A549 treated with GW870086 at 1 μM for 4 hours (cell line): Measurements from ENCODE around the gene IRAK2. TPM values are rescaled to one million over a fixed set of nuclear protein-coding genes. Genes with fewer than 3 reads are reported as not detected.

Experiments
- total RNA-seq: library from RNA; stranded (reverse); fragments of 200-300 nt; extraction: Qiagen RNA extraction; gene quantifications from 5 replicates; pipeline ENCODE4 v1.2.3, GENCODE V29; 2022; ENCODE audit warnings: low read depth

Gene IRAK2, protein sequence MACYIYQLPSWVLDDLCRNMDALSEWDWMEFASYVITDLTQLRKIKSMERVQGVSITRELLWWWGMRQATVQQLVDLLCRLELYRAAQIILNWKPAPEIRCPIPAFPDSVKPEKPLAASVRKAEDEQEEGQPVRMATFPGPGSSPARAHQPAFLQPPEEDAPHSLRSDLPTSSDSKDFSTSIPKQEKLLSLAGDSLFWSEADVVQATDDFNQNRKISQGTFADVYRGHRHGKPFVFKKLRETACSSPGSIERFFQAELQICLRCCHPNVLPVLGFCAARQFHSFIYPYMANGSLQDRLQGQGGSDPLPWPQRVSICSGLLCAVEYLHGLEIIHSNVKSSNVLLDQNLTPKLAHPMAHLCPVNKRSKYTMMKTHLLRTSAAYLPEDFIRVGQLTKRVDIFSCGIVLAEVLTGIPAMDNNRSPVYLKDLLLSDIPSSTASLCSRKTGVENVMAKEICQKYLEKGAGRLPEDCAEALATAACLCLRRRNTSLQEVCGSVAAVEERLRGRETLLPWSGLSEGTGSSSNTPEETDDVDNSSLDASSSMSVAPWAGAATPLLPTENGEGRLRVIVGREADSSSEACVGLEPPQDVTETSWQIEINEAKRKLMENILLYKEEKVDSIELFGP
- 21.8 to 25.8 TPM (median 23.2 TPM) in 5 replicates for total RNA-seq

DNA sequence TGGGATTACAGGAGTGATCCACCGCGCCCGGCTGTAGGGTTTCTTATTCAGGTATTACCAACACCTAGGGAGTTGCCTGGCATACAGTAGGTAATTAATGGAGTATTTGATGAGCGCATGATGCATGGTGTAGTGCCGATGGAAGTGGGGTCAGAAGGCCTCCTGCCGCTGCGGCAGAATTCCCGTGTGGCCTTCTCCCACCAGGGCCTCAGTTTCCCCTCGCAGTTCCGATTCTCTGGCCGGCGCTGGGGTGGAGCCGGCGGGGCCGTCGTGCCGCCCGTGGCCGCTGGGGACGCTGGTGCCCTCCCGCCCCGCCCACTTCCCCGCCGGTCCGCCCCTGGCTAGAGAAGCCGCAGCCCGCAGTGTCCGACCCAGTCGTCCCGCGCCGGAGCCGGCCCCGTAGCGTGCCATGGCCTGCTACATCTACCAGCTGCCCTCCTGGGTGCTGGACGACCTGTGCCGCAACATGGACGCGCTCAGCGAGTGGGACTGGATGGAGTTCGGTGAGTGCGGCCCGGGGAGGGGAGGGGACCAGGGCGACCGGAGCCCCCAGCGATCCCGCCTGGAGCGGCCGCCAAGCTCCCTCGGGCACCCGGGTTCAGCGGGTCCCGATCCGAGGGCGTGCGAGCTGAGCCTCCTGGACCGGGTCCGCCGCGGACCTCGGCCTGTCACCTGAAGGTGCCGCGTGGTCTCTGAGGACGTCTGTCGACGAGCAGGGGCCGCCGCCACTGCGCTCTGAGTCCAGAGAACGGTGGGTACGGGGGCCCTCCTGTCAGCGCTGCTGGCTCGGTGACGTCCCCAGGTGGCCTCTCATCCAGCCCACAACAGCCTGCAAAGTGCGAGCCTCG is at the start of gene IRAK2:
IRAK2 (plus strand) TSS at position 374 of the 848 bp plus-strand sequence; CDS start at position 410, 36 bp downstream.

DNA sequence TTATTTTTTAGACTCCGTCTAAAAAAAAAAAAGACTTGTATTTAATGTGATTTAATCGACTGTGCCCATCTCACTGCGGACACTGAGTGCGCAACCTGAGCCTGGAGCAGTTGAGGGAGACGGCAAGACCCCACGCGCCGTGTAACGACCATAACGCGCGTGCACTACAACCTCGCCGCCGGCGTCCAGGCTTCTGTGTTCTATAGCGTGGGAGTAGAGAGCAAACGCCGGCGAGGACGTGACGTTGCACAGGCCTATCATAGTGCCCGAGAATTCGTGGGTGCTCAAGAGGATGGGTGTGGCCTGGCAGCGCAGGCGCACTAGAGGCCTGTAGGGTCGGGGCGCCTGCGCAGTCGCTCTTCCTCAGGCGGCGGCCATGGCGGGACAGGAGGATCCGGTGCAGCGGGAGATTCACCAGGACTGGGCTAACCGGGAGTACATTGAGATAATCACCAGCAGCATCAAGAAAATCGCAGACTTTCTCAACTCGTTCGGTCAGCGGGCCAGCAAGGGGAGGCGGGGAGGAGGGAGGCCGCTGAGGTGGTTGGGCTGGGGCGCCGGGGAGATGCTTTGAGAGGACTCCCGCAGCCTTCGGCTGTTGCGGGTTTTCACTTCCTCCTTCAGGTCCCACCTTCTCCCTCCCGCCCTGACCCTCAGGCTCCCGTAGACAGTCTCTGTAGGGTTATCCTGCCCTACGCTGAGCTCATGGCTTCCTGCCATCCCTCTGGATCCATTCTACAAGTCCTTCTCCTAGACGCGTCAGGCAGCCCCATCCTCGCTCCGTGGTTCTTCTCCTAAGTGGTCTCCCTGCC is 49.2 kb upstream of the IRAK2 start, which contains the start of gene BRK1:
BRK1 (plus strand) TSS at position 350 of the 812 bp plus-strand sequence; CDS start at position 377, 27 bp downstream.

DNA sequence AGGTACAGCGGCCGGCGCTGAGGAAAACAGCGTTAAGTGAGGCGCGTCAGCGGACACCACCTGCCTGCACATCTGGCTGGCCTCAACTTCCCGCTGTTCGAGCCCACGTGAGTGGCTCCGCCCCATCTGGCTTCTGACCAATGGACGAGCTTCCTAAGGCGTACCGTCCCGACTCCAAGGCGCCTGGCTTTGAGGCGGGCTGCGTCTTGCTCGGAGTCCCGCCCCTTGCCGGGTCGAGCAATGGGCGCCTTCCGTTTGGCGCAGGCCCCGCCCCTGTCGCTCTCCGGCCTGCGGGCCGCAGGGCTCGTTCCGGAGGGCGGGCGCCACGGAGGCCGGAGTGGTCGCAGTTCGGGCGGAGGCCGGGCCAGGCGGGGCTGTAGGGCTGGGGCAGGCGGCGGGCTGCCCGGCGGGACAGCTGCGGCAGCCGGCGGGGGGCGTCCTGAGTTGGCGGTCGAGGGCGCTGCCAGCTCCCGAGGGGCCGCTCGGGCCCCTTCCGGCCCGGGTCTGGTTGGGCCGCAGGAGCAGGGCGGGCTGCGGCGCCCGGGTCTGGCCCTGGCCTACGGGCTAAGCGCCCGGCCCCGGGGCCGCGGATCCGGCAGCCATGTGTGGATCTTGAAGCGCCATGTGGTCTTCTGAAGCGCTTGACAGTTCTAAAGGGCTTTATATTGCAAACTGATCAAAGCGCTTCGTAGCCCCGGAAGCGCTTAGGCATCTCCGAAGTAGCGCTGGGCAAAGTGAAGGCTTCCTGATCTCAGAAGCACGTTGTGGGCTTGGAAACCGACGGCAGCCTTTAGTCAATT is 83.7 kb downstream of the IRAK2 start, which contains the start of gene TATDN2:
TATDN2 (plus strand) TSS at position 276 of the 800 bp plus-strand sequence. CDS start 742 bp downstream, outside the sequence.

DNA sequence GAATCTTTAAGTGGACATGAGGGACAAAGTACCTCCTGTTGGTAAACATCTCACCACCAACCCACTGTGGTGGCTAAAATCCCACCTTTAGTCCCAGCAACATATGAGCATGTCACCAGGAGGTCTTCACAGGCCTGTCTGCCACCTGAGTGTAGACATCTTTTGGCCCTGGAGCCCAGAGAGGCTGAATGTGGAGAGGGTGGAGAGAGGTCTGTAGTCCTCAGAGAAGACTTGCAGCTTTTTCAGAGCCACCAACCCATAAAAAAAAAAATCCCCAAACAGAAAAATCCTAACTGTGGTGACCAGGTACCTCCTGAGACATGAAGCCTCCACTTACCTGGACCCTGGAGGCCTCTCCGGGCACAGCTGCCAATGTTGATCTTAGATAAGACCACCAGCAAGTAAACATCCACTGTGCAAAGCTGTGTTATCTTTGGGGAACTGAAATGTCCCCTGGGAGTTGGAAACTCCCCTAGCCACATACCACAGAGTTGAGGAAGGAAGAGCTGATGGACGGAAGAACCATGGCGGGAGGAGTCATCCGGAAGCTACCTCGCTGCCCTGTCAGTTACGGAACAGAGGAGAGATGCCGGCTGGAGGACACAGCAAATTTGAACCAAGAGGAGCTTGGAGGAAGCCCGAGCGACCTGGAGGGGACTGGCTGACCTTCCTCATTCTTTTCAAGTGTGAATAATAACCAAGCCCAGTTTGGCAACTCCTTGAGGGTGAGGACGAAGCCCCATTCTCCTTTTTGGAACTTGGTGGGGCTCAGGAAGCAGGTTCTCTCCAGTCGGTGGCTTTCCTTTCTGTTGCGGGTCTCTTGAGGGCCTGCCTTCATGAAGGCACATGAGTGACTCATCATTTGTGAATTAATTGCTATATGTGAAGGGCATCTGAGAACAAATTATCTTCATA is 128.0 kb downstream of the IRAK2 start, which contains the start of gene GHRL:
GHRL (minus strand) TSS at position 443 of the 915 bp plus-strand sequence. CDS start 2,767 bp downstream, outside the sequence.

Other genes starting within 250 kb of the IRAK2 start
- gene IL17RC, start 247.8 kb upstream of the IRAK2 start, total RNA-seq, result 27.9 to 29.8 TPM (median 28.7 TPM) in 5 replicates
- 12.0 to 13.4 TPM (median 13.0 TPM) in 5 replicates for gene CRELD1, start 231.1 kb upstream of the IRAK2 start, total RNA-seq
- 1.1 to 1.8 TPM (median 1.7 TPM) in 5 replicates for gene PRRT3, start 212.5 kb upstream of the IRAK2 start, total RNA-seq
- 114 to 145 TPM (median 124 TPM) in 5 replicates for gene EMC3, start 178.1 kb upstream of the IRAK2 start, total RNA-seq
- 16.8 to 18.7 TPM (median 18.0 TPM) in 5 replicates for gene FANCD2, start 138.5 kb upstream of the IRAK2 start, total RNA-seq
- gene FANCD2OS, start 56.7 kb upstream of the IRAK2 start, total RNA-seq, result not detected in 5 replicates
- gene BRK1, start 49.2 kb upstream of the IRAK2 start, total RNA-seq, result 169 to 183 TPM (median 175 TPM) in 5 replicates
- gene VHL, start 23.1 kb upstream of the IRAK2 start, total RNA-seq, result 26.5 to 35.8 TPM (median 32.9 TPM) in 5 replicates
- 33.5 to 40.4 TPM (median 37.5 TPM) in 5 replicates for gene TATDN2, start 83.5 kb downstream of the IRAK2 start, total RNA-seq
- gene GHRL, start 128.0 kb downstream of the IRAK2 start, total RNA-seq, result not detected in 5 replicates
- gene SEC13, start 156.2 kb downstream of the IRAK2 start, total RNA-seq, result 207 to 217 TPM (median 213 TPM) in 5 replicates